GM23338 (cell line): ENCODE measurements around the gene AP1S1. TPM values are rescaled to one million over a fixed set of nuclear protein-coding genes. Genes with fewer than 3 reads are reported as not detected.

Experiments
- ATAC-seq: fragments of 200-7000 bp; cut with Tn5 transposase; 3 replicates; pipeline ENCODE4 v1.9.1; 2020
- DNase-seq: peaks from one replicate; pipeline ENCODE4 v3.0.0-alpha.2; 2015; ENCODE audit warnings: low spot score
- H2AFZ ChIP-seq: fragments of 200-600 bp; sonication (generic); 2 replicates; pipeline ENCODE4 v1.8.0; 2016; ENCODE audit warnings: antibody characterized with exemption, mild to moderate bottlenecking, moderate library complexity
- H3F3A ChIP-seq: fragments of 200-600 bp; sonication (generic); replicated peaks from 2 replicates; pipeline ENCODE4 v1.8.0; 2017; ENCODE audit warnings: antibody characterized with exemption, mixed run types, low read depth
- H3K27ac ChIP-seq: fragments of 200-600 bp; sonication (generic); 2 replicates; pipeline ENCODE4 v1.6.1; 2016; ENCODE audit warnings: low read depth
- H3K27me3 ChIP-seq: fragments of 200-600 bp; sonication (generic); 2 replicates; pipeline ENCODE4 v1.8.0; 2016; ENCODE audit warnings: mild to moderate bottlenecking, mixed run types, moderate library complexity; ENCODE audit not compliant: insufficient read depth
- H3K36me3 ChIP-seq: fragments of 200-600 bp; sonication (generic); 2 replicates; pipeline ENCODE4 v1.8.0; 2016; ENCODE audit warnings: mild to moderate bottlenecking; ENCODE audit not compliant: insufficient read depth
- H3K4me1 ChIP-seq: fragments of 200-600 bp; sonication (generic); 2 replicates; pipeline ENCODE4 v1.8.0; 2016; ENCODE audit warnings: mild to moderate bottlenecking, moderate library complexity; ENCODE audit not compliant: insufficient read depth
- H3K4me2 ChIP-seq: fragments of 200-600 bp; sonication (generic); 2 replicates; pipeline ENCODE4 v1.7.1; 2017; ENCODE audit warnings: mixed run types
- H3K4me3 ChIP-seq: fragments of 200-600 bp; sonication (generic); 2 replicates; pipeline ENCODE4 v1.6.1; 2016; ENCODE audit warnings: mixed run types
- H3K79me2 ChIP-seq: fragments of 200-600 bp; sonication (generic); replicated peaks from 2 replicates; pipeline ENCODE4 v1.8.0; 2017; ENCODE audit warnings: mild to moderate bottlenecking; ENCODE audit not compliant: insufficient read depth
- H3K9me2 ChIP-seq: fragments of 200-600 bp; sonication (generic); 2 replicates; pipeline ENCODE4 v1.8.0; 2017; ENCODE audit not compliant: insufficient read depth
- H4K20me1 ChIP-seq: fragments of 200-600 bp; sonication (generic); replicated peaks from 2 replicates; pipeline ENCODE4 v1.8.0; 2017; ENCODE audit warnings: mild to moderate bottlenecking; ENCODE audit not compliant: insufficient read depth
- H3K27ac Mint-ChIP-seq: 2 replicates; pipeline ENCODE4 v1.8.0; 2020; ENCODE audit warnings: inconsistent platforms, mild to moderate bottlenecking, moderate library complexity, mixed read lengths
- H3K27me3 Mint-ChIP-seq: 3 replicates; pipeline ENCODE4 v1.8.0; 2022; ENCODE audit warnings: low read depth, mild to moderate bottlenecking, moderate library complexity, mixed read lengths, inconsistent platforms; ENCODE audit not compliant: insufficient read depth, poor library complexity
- H3K36me3 Mint-ChIP-seq: 3 replicates; pipeline ENCODE4 v1.8.0; 2021; ENCODE audit warnings: low read depth, mild to moderate bottlenecking, inconsistent platforms, moderate library complexity, mixed read lengths
- H3K4me1 Mint-ChIP-seq: 3 replicates; pipeline ENCODE4 v1.8.0; 2020; ENCODE audit warnings: mild to moderate bottlenecking, inconsistent platforms, mixed read lengths
- H3K4me3 Mint-ChIP-seq: 3 replicates; pipeline ENCODE4 v1.8.0; 2021; ENCODE audit warnings: moderate library complexity, mild to moderate bottlenecking, inconsistent platforms, mixed read lengths
- H3K9me3 Mint-ChIP-seq: 3 replicates; pipeline ENCODE4 v1.8.0; 2020; ENCODE audit warnings: moderate library complexity, mild to moderate bottlenecking, inconsistent platforms, mixed read lengths
- EZH2 ChIP-seq: fragments of 200-600 bp; sonication (generic); IDR thresholded peaks from one replicate; pipeline ENCODE4 v1.8.0; 2017; ENCODE audit warnings: antibody characterized with exemption, mild to moderate bottlenecking, low read depth; ENCODE audit not compliant: unreplicated experiment
- polyA plus RNA-seq: library from polyadenylated mRNA; unstranded; fragments of >200 nt; fragmentation: Nextera tagmentation; extraction: Ambion mirVana; gene quantifications from 2 replicates; pipeline ENCODE4 v1.2.1, GENCODE V29; 2016
- total RNA-seq: library from RNA; depleted of rRNA; stranded (reverse); fragments of >200 nt; shearing (Covaris generic); gene quantifications from 2 replicates; pipeline ENCODE4 v1.2.3, GENCODE V29; 2014
- TF ChIP-seq, protein P1 (sequence below), 2 experiments: fragments of 200-600 bp in 1 of 2; sonication (generic) in 1 of 2; conservative IDR thresholded peaks; 2 replicates each; pipeline versions ENCODE4 v1.5.1 to v1.6.1; 2016 to 2017; ENCODE audit warnings: antibody characterized with exemption in 2 of 2, low read depth in 2 of 2, mild to moderate bottlenecking in 2 of 2, moderate library complexity in 1 of 2
- TF ChIP-seq, protein P2 (sequence below): IDR thresholded peaks from 2 replicates; pipeline ENCODE4 v1.6.1; 2016; ENCODE audit warnings: antibody characterized with exemption
- TF ChIP-seq, protein P3 (sequence below): fragments of 250-450 bp; sonication (Bioruptor Pico); IDR thresholded peaks from 2 replicates; pipeline ENCODE4 v1.5.0; 2020; ENCODE audit warnings: mild to moderate bottlenecking, moderate library complexity

AP1S1 gene
- total and polyA plus RNA-seq, 2 experiments from 2014 or later = 11.5 to 60.6 TPM

DNA sequence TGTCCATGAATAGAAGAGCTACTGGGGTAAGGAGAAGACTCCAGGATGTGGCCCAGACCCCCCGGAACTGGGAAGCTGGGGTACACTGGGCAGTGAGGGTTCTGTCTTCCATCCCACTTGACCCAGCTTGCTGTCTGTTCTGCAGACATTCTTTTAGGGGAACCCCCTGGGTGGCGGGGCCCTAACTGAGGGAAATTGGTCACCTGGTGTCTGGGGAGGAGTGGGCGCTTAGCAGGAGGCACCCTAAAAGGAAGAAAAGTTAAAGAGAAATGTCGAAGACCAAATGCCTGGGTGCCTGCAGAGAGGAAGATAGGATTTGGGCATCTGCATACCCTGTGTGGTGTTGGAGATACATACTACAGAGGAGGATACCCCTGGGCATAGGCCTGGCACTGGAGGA, 1.0 kb downstream of the AP1S1 start (continued):
- TF ChIP-seq, protein P1, sequence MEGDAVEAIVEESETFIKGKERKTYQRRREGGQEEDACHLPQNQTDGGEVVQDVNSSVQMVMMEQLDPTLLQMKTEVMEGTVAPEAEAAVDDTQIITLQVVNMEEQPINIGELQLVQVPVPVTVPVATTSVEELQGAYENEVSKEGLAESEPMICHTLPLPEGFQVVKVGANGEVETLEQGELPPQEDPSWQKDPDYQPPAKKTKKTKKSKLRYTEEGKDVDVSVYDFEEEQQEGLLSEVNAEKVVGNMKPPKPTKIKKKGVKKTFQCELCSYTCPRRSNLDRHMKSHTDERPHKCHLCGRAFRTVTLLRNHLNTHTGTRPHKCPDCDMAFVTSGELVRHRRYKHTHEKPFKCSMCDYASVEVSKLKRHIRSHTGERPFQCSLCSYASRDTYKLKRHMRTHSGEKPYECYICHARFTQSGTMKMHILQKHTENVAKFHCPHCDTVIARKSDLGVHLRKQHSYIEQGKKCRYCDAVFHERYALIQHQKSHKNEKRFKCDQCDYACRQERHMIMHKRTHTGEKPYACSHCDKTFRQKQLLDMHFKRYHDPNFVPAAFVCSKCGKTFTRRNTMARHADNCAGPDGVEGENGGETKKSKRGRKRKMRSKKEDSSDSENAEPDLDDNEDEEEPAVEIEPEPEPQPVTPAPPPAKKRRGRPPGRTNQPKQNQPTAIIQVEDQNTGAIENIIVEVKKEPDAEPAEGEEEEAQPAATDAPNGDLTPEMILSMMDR (conservative IDR thresholded peaks at IDR 0.05; ENCODE audit: low read depth in 2 of 2) = no peak

GRCh38 chr7:101156277-101156676, 2.0 kb downstream of the AP1S1 start:
- Histone ChIP-seq H3K4me1 (peaks cover 41% of the 10 kb centered on the region), H3K79me2 (peaks cover 14% of the 10 kb centered on the region), H3F3A (peaks cover 25% of the 10 kb centered on the region), H3K27me3 (peaks cover 17% of the 10 kb centered on the region), H3K4me2 (peak overlapping the region; percentile 62; the same call in 1 of the 2 replicates), H3K27ac (peak overlapping the region; percentile 40; the same call in 1 of the 2 replicates), H3K9me2 (peaks cover 4% of the 10 kb centered on the region; the same call in 1 of the 2 replicates), H3K36me3 (no peaks in the 10 kb centered on the region), H3K4me3 (no peak overlapping the region), H4K20me1 (no peaks in the 10 kb centered on the region), H2AFZ (no peak overlapping the region)
- peaks cover 47% of the 10 kb centered on the region for H3K4me1 Mint-ChIP-seq
- DNase-seq (peak; percentile 58), ATAC-seq (no peak)
- TF ChIP-seq, protein P2, sequence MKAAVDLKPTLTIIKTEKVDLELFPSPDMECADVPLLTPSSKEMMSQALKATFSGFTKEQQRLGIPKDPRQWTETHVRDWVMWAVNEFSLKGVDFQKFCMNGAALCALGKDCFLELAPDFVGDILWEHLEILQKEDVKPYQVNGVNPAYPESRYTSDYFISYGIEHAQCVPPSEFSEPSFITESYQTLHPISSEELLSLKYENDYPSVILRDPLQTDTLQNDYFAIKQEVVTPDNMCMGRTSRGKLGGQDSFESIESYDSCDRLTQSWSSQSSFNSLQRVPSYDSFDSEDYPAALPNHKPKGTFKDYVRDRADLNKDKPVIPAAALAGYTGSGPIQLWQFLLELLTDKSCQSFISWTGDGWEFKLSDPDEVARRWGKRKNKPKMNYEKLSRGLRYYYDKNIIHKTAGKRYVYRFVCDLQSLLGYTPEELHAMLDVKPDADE = no peak
- TF ChIP-seq, protein P3, sequence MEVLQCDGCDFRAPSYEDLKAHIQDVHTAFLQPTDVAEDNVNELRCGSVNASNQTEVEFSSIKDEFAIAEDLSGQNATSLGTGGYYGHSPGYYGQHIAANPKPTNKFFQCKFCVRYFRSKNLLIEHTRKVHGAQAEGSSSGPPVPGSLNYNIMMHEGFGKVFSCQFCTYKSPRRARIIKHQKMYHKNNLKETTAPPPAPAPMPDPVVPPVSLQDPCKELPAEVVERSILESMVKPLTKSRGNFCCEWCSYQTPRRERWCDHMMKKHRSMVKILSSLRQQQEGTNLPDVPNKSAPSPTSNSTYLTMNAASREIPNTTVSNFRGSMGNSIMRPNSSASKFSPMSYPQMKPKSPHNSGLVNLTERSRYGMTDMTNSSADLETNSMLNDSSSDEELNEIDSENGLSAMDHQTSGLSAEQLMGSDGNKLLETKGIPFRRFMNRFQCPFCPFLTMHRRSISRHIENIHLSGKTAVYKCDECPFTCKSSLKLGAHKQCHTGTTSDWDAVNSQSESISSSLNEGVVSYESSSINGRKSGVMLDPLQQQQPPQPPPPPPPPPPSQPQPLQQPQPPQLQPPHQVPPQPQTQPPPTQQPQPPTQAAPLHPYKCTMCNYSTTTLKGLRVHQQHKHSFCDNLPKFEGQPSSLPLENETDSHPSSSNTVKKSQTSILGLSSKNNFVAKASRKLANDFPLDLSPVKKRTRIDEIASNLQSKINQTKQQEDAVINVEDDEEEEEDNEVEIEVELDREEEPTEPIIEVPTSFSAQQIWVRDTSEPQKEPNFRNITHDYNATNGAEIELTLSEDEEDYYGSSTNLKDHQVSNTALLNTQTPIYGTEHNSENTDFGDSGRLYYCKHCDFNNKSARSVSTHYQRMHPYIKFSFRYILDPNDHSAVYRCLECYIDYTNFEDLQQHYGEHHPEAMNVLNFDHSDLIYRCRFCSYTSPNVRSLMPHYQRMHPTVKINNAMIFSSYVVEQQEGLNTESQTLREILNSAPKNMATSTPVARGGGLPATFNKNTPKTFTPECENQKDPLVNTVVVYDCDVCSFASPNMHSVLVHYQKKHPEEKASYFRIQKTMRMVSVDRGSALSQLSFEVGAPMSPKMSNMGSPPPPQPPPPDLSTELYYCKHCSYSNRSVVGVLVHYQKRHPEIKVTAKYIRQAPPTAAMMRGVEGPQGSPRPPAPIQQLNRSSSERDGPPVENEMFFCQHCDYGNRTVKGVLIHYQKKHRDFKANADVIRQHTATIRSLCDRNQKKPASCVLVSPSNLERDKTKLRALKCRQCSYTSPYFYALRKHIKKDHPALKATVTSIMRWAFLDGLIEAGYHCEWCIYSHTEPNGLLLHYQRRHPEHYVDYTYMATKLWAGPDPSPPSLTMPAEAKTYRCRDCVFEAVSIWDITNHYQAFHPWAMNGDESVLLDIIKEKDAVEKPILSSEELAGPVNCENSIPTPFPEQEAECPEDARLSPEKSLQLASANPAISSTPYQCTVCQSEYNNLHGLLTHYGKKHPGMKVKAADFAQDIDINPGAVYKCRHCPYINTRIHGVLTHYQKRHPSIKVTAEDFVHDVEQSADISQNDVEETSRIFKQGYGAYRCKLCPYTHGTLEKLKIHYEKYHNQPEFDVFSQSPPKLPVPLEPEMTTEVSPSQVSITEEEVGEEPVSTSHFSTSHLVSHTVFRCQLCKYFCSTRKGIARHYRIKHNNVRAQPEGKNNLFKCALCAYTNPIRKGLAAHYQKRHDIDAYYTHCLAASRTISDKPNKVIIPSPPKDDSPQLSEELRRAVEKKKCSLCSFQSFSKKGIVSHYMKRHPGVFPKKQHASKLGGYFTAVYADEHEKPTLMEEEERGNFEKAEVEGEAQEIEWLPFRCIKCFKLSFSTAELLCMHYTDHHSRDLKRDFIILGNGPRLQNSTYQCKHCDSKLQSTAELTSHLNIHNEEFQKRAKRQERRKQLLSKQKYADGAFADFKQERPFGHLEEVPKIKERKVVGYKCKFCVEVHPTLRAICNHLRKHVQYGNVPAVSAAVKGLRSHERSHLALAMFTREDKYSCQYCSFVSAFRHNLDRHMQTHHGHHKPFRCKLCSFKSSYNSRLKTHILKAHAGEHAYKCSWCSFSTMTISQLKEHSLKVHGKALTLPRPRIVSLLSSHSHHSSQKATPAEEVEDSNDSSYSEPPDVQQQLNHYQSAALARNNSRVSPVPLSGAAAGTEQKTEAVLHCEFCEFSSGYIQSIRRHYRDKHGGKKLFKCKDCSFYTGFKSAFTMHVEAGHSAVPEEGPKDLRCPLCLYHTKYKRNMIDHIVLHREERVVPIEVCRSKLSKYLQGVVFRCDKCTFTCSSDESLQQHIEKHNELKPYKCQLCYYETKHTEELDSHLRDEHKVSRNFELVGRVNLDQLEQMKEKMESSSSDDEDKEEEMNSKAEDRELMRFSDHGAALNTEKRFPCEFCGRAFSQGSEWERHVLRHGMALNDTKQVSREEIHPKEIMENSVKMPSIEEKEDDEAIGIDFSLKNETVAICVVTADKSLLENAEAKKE (CRISPR knock-in tag) = no peak
- no peak for TF ChIP-seq EZH2
- TF ChIP-seq, protein P1 (conservative IDR thresholded peaks at IDR 0.05; ENCODE audit: low read depth in 2 of 2) = peak; percentile 38 to 53
- peaks cover 11% of the 10 kb centered on the region; the same call in 2 of the 3 replicates for H3K9me3 Mint-ChIP-seq
- H3K36me3 Mint-ChIP-seq = peaks cover 23% of the 10 kb centered on the region
- peak overlapping the region; percentile 33; the same call in 1 of the 3 replicates for H3K4me3 Mint-ChIP-seq
- H3K27me3 Mint-ChIP-seq = peaks cover 30% of the 10 kb centered on the region
- no peak overlapping the region for H3K27ac Mint-ChIP-seq
